HCT116 (cell line): Measurements from ENCODE around the gene DDX3X. TPM values are rescaled to one million over a fixed set of nuclear protein-coding genes. Genes with fewer than 3 reads are reported as not detected.

ENCODE experiments used
- ATAC-seq: fragments of 200-7000 bp; cut with Tn5 transposase; 2 replicates; pipeline ENCODE4 v1.9.1; 2020; ENCODE audit warnings: mild to moderate bottlenecking, moderate library complexity
- BruUV-seq: library from RNA; stranded (reverse); fragments of 400-500 nt; replicated peaks from 2 replicates; lab custom pipeline; 2021; lab: Mats Ljungman, UMichigan
- CTCF ChIA-PET: fragments of 300-600 bp; sonication (Branson Sonifier 250); formaldehyde crosslinking; loops from one replicate; lab custom pipeline; 2021; ENCODE audit warnings: antibody characterized with exemption; lab: Charles Lee
- POLR2A ChIA-PET: fragments of 300-600, 350-600 bp; sonication (Branson Sonifier 250); formaldehyde crosslinking; loops from one replicate; lab custom pipeline; 2021; ENCODE audit warnings: antibody characterized with exemption; lab: Charles Lee
- RAD21 ChIA-PET, 2 experiments: fragments of 300-600 bp; sonication (Branson Sonifier 250); formaldehyde crosslinking; loops; one replicate each; lab custom pipeline; 2023; ENCODE audit warnings: low total read pairs in 2 of 2; ENCODE audit not compliant: uncharacterized antibody in 2 of 2, unreplicated experiment in 2 of 2, low non-redundant PET in 1 of 2; lab: Charles Lee
- DNase-seq: peaks from one replicate; pipeline ENCODE4 v3.0.0-alpha.2; 2010; ENCODE audit warnings: low read depth, low spot score
- H2AFZ ChIP-seq: fragments of 200-600 bp; shearing (Covaris generic), sonication (generic); 2 replicates; pipeline ENCODE4 v1.6.1; 2017; ENCODE audit warnings: low read depth, mixed run types, mixed read lengths, antibody characterized with exemption, low read length; ENCODE audit not compliant: poor library complexity, severe bottlenecking
- H3K27ac ChIP-seq: 2 replicates; pipeline ENCODE4 v1.5.1; 2012; ENCODE audit warnings: low read depth, low read length
- H3K27me3 ChIP-seq: fragments of 200-600 bp; sonication (generic); 2 replicates; pipeline ENCODE4 v1.6.1; 2016; ENCODE audit warnings: mixed run types, low read length, mixed read lengths; ENCODE audit not compliant: insufficient read depth
- H3K36me3 ChIP-seq, 2 experiments: fragments of 200-500 bp in 1 of 2; fragments of 200-600 bp in 1 of 2; sonication (Bioruptor generic) in 1 of 2; sonication (generic) in 1 of 2; 2 replicates each; pipeline versions ENCODE4 v1.5.1 to v1.6.1; 2014 to 2016; ENCODE audit warnings: low read length in 2 of 2, inconsistent platforms in 1 of 2, mixed read lengths in 1 of 2, mixed run types in 1 of 2; ENCODE audit not compliant: insufficient read depth in 2 of 2, control insufficient read depth in 1 of 2
- H3K4me1 ChIP-seq, 2 experiments: fragments of 200-600 bp in 1 of 2; sonication (generic) in 1 of 2; 2 replicates each; pipeline versions ENCODE4 v1.5.1 to v1.6.1; 2012 to 2017; ENCODE audit warnings: low read length in 2 of 2, inconsistent platforms in 1 of 2, mild to moderate bottlenecking in 1 of 2, mixed read lengths in 1 of 2, mixed run types in 1 of 2, moderate library complexity in 1 of 2; ENCODE audit not compliant: insufficient read depth in 2 of 2, control insufficient read depth in 1 of 2
- H3K4me2 ChIP-seq: fragments of 200-600 bp; sonication (generic); 2 replicates; pipeline ENCODE4 v1.6.1; 2017; ENCODE audit warnings: mixed run types, low read length, mixed read lengths
- H3K4me3 ChIP-seq, 2 experiments: fragments of 200-600 bp in 1 of 2; sonication (generic) in 1 of 2; replicated peaks in 1 of 2; 2 replicates each; pipeline ENCODE4 v1.5.1; 2011 to 2016; ENCODE audit warnings: low read length in 2 of 2, control low read depth in 1 of 2, low read depth in 1 of 2, mild to moderate bottlenecking in 1 of 2, mixed read lengths in 1 of 2, mixed run types in 1 of 2
- H3K79me2 ChIP-seq: fragments of 200-600 bp; sonication (generic); 2 replicates; pipeline ENCODE4 v1.6.1; 2017; ENCODE audit warnings: mild to moderate bottlenecking, mixed run types, low read length, moderate library complexity, mixed read lengths; ENCODE audit not compliant: insufficient read depth
- H3K9ac ChIP-seq: fragments of 200-600 bp; sonication (generic); 2 replicates; pipeline ENCODE4 v1.6.1; 2016; ENCODE audit warnings: low read length, mixed read lengths
- H3K9me2 ChIP-seq: fragments of 200-600 bp; sonication (generic), shearing (Covaris generic); 2 replicates; pipeline ENCODE4 v1.6.1; 2017; ENCODE audit warnings: mixed run types, mild to moderate bottlenecking, moderate library complexity; ENCODE audit not compliant: insufficient read depth
- H3K9me3 ChIP-seq, 2 experiments: fragments of 200-500 bp in 1 of 2; fragments of 200-600 bp in 1 of 2; sonication (Bioruptor generic) in 1 of 2; sonication (generic) in 1 of 2; 2 replicates each; pipeline ENCODE4 v1.6.1; 2014 to 2017; ENCODE audit warnings: low read length in 2 of 2, mixed read lengths in 2 of 2, inconsistent platforms in 1 of 2, low read depth in 1 of 2, mild to moderate bottlenecking in 1 of 2, mixed run types in 1 of 2, moderate library complexity in 1 of 2; ENCODE audit not compliant: control insufficient read depth in 1 of 2, insufficient read depth in 1 of 2
- H4K20me1 ChIP-seq: fragments of 200-600 bp; sonication (generic), shearing (Covaris generic); 2 replicates; pipeline ENCODE4 v1.6.1; 2017; ENCODE audit warnings: mixed run types, mild to moderate bottlenecking, moderate library complexity; ENCODE audit not compliant: insufficient read depth
- ATF3 ChIP-seq: IDR thresholded peaks from 2 replicates; pipeline ENCODE4 v1.6.1; 2012
- CEBPB ChIP-seq: IDR thresholded peaks from 2 replicates; pipeline ENCODE4 v1.6.1; 2012; ENCODE audit warnings: low read depth
- CTCF ChIP-seq, 3 experiments: fragments of 200-600 bp in 1 of 3; sonication (generic) in 1 of 3; IDR thresholded peaks in 2 of 3; conservative IDR thresholded peaks in 1 of 3; 2 replicates each; pipeline ENCODE4 v1.5.1; 2012 to 2017; ENCODE audit warnings: low read depth in 2 of 3, low read length in 2 of 3, antibody characterized with exemption in 1 of 3, borderline replicate concordance in 1 of 3, control low read depth in 1 of 3, mild to moderate bottlenecking in 1 of 3, mixed read lengths in 1 of 3, mixed run types in 1 of 3, moderate library complexity in 1 of 3; ENCODE audit not compliant: insufficient read depth in 1 of 3
- EGR1 ChIP-seq: IDR thresholded peaks from 2 replicates; pipeline ENCODE4 v1.6.1; 2012; ENCODE audit warnings: low read depth
- ELF1 ChIP-seq: IDR thresholded peaks from 2 replicates; pipeline ENCODE4 v1.6.1; 2012; ENCODE audit warnings: low read depth, borderline replicate concordance
- EZH2 ChIP-seq: fragments of 200-600 bp; sonication (generic); IDR thresholded peaks from 2 replicates; pipeline ENCODE4 v1.6.1; 2017; ENCODE audit warnings: antibody characterized with exemption, mixed run types
- EZH2phosphoT487 ChIP-seq: fragments of 200-600 bp; IDR thresholded peaks from 2 replicates; pipeline ENCODE4 v1.6.1; 2018; ENCODE audit warnings: antibody characterized with exemption, borderline replicate concordance
- FOSL1 ChIP-seq: IDR thresholded peaks from 2 replicates; pipeline ENCODE4 v1.6.1; 2012; ENCODE audit warnings: low read depth
- MAX ChIP-seq: IDR thresholded peaks from 2 replicates; pipeline ENCODE4 v1.6.1; 2012
- POLR2A ChIP-seq: IDR thresholded peaks from 2 replicates; pipeline ENCODE4 v1.7.0; 2011; ENCODE audit warnings: borderline replicate concordance; ENCODE audit not compliant: insufficient read depth, insufficient read length; ENCODE audit errors: extremely low read depth
- POLR2AphosphoS5 ChIP-seq: IDR thresholded peaks from 2 replicates; pipeline ENCODE4 v1.6.1; 2011; ENCODE audit warnings: mild to moderate bottlenecking, low read depth, low read length, moderate library complexity
- RAD21 ChIP-seq: IDR thresholded peaks from 2 replicates; pipeline ENCODE4 v1.6.1; 2012; ENCODE audit warnings: low read depth, mild to moderate bottlenecking
- SP1 ChIP-seq: IDR thresholded peaks from 2 replicates; pipeline ENCODE4 v1.6.1; 2012; ENCODE audit warnings: low read depth
- TCF7L2 ChIP-seq: IDR thresholded peaks from 2 replicates; pipeline ENCODE4 v1.7.0; 2011; ENCODE audit warnings: borderline replicate concordance, inconsistent platforms; ENCODE audit not compliant: insufficient read depth, insufficient read length; ENCODE audit errors: extremely low read depth
- YY1 ChIP-seq: IDR thresholded peaks from 2 replicates; pipeline ENCODE4 v1.6.1; 2011; ENCODE audit warnings: low read length, low read depth, moderate library complexity, mild to moderate bottlenecking; ENCODE audit not compliant: insufficient replicate concordance; ENCODE audit errors: extremely low read depth
- ZBTB33 ChIP-seq: IDR thresholded peaks from 2 replicates; pipeline ENCODE4 v1.6.1; 2011; ENCODE audit warnings: mild to moderate bottlenecking, low read length, moderate library complexity; ENCODE audit not compliant: insufficient replicate concordance; ENCODE audit errors: extremely low read depth
- ZFX ChIP-seq: fragments of 450-650 bp; IDR thresholded peaks from 2 replicates; pipeline ENCODE4 v1.6.1; 2017
- intact Hi-C: fragments of 100-400 bp; cut with micrococcal nuclease; formaldehyde crosslinking; loops from 2 replicates; pipeline ENCODE4 v1.10.0; 2022
- total RNA-seq: library from RNA; stranded (reverse); gene quantifications from one replicate; pipeline ENCODE4 v1.2.1, GENCODE V29; 2021; ENCODE audit not compliant: unreplicated experiment

Gene DDX3X
- total RNA-seq, 1 experiment from 2014 or later: 253 TPM

- Histone ChIP-seq H2AFZ (no peak overlapping the region), H3K4me1 (peaks cover 5 to 24% of the 10 kb centered on the region in 2 experiments; a peak in 3 of 4 replicates), H4K20me1 (peaks cover 54% of the 10 kb centered on the region), H3K4me3 (no peak overlapping the region), H3K79me2 (peaks cover 84% of the 10 kb centered on the region), H3K9ac (no peak overlapping the region), H3K27ac (no peak overlapping the region), H3K4me2 (no peak overlapping the region), H3K9me2 (no peaks in the 10 kb centered on the region), H3K27me3 (no peaks in the 10 kb centered on the region), H3K9me3 (no peaks in the 10 kb centered on the region), H3K36me3 (peaks cover 18 to 47% of the 10 kb centered on the region in 2 experiments)
- POLR2A ChIA-PET: interaction anchor here (1.5 kb wide), 1 partner anchor 46 kb away, joined by 4 read pairs; no protein-coding TSS in a partner anchor
- DNase-seq: no peak
- no TSS peak for BruUV-seq
- TF ChIP-seq FOSL1 (no peak), POLR2A (no peak), CEBPB (no peak), SP1 (no peak), TCF7L2 (no peak), EGR1 (no peak), ELF1 (no peak), EZH2 (no peak), EZH2phosphoT487 (no peak), POLR2AphosphoS5 (no peak), RAD21 (no peak), MAX (no peak), YY1 (no peak), ATF3 (no peak), CTCF (IDR thresholded peaks at IDR 0.05 in 2 of 3, conservative IDR thresholded peaks at IDR 0.05 in 1 of 3; ENCODE audit: borderline replicate concordance in 1 of 3, insufficient read depth in 1 of 3, low read depth in 2 of 3, low read length in 2 of 3) (no peak), ZFX (no peak), ZBTB33 (no peak)
- intact Hi-C loops: loop anchor here (5.0 kb wide), 1 partner anchor 105 kb away; no protein-coding TSS in a partner anchor
- no peak for ATAC-seq
- CTCF ChIA-PET: no interaction called here
- RAD21 ChIA-PET: no interaction called here
These were observed 3.2 kb downstream of the DDX3X start for GRCh38 chrX:41337140-41337539.
